GM18907 (cell line): ENCODE measurements around the gene SLC35E2B.
"Not testable (repeated sequence)": the region's sequence is repeated elsewhere in the genome, so short reads cannot be mapped to it uniquely, and the experiment has no call there.

Source experiments
- ATAC-seq: cut with Tn5 transposase; IDR thresholded peaks from one replicate; pipeline ENCODE4 v1.9.1; 2021; ENCODE audit warnings: mild to moderate bottlenecking, moderate library complexity; ENCODE audit not compliant: unreplicated experiment

SLC35E2B gene

GRCh38 chr1:1647567-1648241 lies 44.9 kb downstream of the SLC35E2B start:
- ATAC-seq = not testable (repeated sequence)

- ATAC-seq = not testable (repeated sequence)
Observed at GRCh38 chr1:1646326-1646725, 46.3 kb downstream of the SLC35E2B start.

DNA sequence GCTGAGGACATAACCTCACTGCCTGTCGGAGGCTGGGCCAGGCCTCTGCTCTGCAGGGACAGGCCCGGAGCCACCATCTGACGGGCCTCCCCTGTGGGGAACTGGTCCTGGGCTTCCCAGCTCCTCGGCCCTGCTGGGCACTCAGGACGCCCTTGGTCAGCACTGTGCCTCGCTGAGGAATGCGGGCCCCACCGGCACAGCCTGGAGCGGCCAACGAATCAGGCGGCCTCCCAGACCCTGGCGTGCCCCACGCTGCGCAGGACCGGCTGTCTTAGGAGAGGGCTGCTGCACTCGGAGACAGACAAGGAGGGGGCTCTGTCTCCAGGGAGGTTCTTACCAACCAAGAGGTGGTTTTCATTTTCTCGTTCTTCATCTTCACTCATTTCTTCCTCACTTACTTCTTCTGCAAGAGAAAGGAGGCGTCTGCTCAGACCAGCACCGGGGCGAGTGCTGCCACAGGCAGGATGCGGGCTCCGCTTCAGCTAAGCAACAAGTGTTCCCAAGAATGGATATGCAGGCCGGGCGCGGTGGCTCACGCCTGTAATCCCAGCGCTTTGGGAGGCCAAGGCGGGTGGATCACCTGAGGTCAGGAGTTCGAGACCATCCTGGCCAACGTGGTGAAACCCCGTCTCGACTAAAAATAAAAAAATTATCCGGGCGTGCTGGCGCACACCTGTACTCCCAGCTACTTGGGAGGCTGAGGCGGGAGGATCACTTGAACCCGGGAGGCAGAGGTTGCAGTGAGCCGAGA lies 51.7 kb downstream of the SLC35E2B start:
- ATAC-seq = not testable (repeated sequence)

- ATAC-seq = not testable (repeated sequence)
Observed at GRCh38 chr1:1640081-1640480, 52.5 kb downstream of the SLC35E2B start.

- not testable (repeated sequence) for ATAC-seq
Observed at GRCh38 chr1:1639368-1639767, 53.2 kb downstream of the SLC35E2B start.

- not testable (repeated sequence) for ATAC-seq
Observed at GRCh38 chr1:1638528-1638927, 54.1 kb downstream of the SLC35E2B start.

GRCh38 chr1:1637479-1637875 lies 55.1 kb downstream of the SLC35E2B start:
- ATAC-seq = not testable (repeated sequence)

- ATAC-seq = not testable (repeated sequence)
Observed at GRCh38 chr1:1636621-1637478, 55.7 kb downstream of the SLC35E2B start.

GRCh38 chr1:1634613-1635012 lies 58.0 kb downstream of the SLC35E2B start:
- not testable (repeated sequence) for ATAC-seq

GRCh38 chr1:1633409-1633808 lies 59.2 kb downstream of the SLC35E2B start:
- ATAC-seq = not testable (repeated sequence)

GRCh38 chr1:1631782-1632420 lies 60.7 kb downstream of the SLC35E2B start, which contains the start of gene MMP23B:
Gene MMP23B, plus strand, starts transcription at chr1:1632173. Its CDS starts 46 bp downstream, at chr1:1632219.
- no peak for ATAC-seq

- ATAC-seq = no peak
Observed at GRCh38 chr1:1630965-1631781, 61.4 kb downstream of the SLC35E2B start.

DNA sequence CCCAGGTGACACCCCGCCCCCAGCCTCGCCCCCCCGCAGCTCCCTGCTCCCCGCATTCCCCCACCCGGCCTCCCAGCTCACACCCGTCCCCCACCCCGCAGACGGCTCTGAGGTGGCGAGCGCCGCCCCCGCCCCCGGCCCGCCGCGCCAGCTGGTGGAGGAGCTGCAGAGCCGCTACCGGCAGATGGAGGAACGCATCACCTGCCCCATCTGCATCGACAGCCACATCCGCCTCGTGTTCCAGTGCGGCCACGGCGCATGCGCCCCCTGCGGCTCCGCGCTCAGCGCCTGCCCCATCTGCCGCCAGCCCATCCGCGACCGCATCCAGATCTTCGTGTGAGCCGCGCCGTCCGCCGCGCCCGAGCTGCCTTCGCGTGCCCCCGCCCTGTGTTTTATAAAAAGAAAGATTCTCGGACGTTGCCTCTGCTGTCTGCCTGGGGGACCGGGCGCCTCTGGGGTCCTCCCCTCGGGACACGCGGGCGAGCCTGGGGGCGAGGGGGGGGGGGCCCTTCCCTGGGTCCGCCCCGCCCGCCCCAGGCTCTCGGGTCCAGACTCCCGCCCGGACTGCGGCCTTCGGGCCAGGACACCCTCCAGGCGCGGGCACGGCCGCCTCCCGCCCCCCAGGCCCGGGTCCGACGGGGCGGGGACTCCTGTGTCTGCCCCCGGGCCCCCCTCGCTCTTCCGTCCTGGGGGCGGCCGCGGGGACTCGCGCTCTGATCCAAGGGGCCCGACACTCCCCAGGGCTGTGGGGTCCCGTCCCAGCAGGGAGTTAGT lies 62.2 kb downstream of the SLC35E2B start:
- ATAC-seq = peak; percentile 51

- no peak for ATAC-seq
Observed at GRCh38 chr1:1629430-1630190, 63.0 kb downstream of the SLC35E2B start.

- ATAC-seq = no peak
Observed at GRCh38 chr1:1628754-1629429, 63.7 kb downstream of the SLC35E2B start.

- ATAC-seq = no peak
Observed at GRCh38 chr1:1627829-1628753, 64.5 kb downstream of the SLC35E2B start.
